Head of caudate nucleus (tissue), 42 donors: ENCODE data around the gene ZNF497.
"Not testable (repeated sequence)": the region's sequence is repeated elsewhere in the genome, so short reads cannot be mapped to it uniquely, and the experiment has no call there.

Experiments
- DNase-seq, 42 donors: peaks; one replicate each; pipeline versions ENCODE4 v3.0.0 to v3.0.0-alpha.2; 2020 to 2021; ENCODE audit warnings: mixed read lengths in 7 of 42
- intact Hi-C: fragments of 100-400 bp; cut with DNase I; formaldehyde crosslinking; loops from one replicate; pipeline ENCODE4 v1.15.0; 2022

Gene ZNF497

DNA sequence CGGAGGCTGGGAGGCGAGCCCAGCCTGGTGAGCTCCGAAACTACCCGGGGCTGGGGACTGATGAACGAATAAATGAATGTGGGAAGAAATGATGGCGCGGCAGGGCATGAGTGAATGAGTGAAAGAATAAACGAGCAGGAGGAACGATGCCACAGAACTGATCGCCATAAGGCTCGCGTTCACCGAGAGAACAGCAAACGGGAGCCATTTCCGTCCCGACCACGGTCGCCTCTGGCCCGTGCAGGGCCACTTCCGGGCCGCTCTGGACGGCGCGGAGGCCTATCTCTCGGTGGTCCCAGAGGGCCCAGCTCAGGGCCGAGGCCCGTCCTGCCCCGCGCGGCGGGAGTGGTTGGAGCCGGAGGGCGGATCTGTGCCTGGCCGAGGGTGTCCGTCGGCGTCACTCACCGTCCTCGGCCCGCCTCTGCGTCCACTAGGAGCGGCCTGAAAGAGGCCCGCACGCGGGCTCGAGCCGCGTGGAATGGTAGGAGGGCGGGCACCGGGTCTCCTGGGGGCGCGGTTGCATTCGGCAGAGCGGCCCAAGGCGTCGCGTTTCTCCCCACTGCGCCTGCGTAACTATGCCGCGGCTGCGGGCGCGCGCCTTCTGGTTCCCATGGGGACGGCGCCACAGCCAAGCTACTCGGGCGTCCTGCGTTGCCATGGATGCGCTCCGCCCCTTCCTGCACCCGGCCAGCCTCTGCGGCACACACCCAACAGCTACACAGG lies at the start of gene ZNF497:
Gene ZNF497, minus strand, starts transcription at position 480 of the 723 bp plus-strand sequence. CDS start 5,116 bp downstream, outside the sequence.
- intact Hi-C loops, result no loop called here
- DNase-seq, result peak; percentile 94 to 99 (median 98)

DNA sequence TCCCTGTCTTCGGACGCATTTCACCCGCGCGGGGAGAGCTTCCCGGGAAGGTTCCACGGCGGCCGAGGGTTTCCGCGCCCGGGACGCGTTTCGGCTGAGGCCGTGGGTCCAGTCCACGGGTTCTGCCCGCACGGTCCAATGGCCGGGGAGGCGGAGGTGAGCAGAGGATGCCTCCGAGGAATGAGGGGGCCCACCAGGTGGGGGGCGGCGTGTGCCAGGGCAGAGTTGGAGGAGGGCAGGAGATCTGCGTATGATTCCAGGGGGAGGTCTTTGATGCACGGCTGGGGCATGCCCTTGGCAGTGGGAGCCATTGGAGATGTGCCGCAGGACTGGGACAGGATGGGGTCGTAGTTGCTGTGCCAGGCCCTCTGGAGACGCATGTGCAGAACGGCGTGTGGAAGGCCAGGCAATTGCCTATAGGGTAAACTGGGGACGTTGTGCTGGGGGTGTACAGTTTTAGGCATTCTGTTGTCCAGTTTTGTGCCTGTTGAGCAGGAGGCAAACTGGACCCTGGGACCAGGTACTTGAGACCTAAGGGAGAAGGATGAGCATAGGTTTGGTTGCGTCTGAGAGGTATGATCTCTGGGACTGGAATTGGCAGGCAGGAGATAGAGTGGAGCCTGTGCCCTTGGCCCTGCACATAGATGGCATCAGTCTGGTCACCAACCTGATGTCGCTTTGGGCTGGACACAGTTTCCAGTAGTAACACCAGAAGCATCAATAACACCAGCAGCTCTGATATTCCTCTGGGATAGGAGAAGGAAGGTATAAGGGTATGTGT lies 46.6 kb upstream of the ZNF497 start:
- peak in 17 of 42 donors; percentile 13 to 52 (median 30) for DNase-seq

DNA sequence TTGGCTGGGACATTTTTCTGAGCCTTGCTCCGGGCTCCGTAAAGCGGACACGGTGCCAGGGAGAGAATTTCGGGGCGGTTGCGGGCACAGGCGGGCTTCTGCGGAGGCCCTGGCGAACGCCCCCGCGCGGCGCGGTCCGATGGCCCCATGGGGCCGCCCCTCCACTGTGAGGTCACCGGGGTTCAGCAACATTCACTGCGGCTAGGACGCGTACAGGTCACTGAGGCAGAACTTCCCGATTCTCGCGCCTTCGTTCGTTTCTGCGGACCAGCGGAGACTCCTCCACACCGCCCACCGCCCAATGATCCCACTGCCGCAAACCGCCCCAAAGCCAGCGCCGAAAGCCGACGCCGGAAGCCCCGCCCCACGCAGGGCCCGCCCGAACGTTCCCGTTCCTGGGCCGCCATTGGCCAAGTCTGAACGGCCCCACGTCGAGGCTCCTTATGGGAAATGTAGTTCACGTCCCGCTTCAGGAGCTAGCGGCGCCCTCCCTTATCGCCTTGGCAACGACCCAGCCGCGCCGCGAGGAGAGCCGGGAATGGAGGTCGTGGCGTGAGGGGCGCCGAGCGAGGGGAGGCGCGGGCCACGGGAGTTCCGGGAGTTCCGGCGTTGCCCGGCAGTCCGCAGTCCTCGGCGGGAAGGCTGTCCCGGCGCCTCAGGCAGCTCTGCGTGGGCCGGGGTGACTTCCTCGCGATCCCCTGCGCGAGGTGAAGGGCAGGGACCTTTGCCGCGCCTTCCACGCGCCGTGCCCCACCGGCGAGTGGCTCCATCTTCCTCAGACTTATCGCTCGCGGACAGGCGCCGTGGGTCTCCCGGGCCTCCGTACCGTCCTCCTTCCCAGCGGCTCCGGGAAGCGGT lies 45.8 kb upstream of the ZNF497 start, which contains the start of gene ZNF584:
Gene ZNF584, plus strand, starts transcription at position 498 of the 858 bp plus-strand sequence. CDS start 499 bp downstream, outside the sequence.
- peak; percentile 93 to 99 (median 98) for DNase-seq
- intact Hi-C loops, result no loop called here

More for the DNA sequence above, 46.6 kb upstream of the ZNF497 start:
- intact Hi-C loops, result no loop called here

DNA sequence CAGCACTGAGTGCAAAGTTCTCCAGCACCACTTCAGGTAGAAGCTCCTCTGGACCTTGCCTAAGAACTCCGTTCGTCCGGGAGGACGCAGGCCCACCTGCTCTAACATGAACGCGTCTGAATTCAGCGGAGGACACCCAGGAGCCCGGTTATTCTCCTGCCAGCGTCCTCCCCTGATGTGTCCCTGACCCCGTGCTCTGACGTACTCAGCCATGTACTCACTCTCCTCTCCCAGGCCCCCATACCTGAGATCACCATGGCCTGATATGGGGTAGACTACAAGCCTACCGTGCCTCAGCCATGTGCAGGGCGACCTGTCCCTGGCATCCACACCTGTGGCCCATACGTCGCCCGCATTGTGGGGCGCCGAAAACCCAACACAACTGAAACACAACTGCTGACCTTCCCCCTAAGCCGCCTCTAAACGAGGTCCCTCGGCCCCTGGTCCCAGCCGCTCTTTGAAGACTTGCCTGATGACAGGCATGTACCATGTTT lies 45.2 kb upstream of the ZNF497 start:
- intact Hi-C loops, result no loop called here

DNA sequence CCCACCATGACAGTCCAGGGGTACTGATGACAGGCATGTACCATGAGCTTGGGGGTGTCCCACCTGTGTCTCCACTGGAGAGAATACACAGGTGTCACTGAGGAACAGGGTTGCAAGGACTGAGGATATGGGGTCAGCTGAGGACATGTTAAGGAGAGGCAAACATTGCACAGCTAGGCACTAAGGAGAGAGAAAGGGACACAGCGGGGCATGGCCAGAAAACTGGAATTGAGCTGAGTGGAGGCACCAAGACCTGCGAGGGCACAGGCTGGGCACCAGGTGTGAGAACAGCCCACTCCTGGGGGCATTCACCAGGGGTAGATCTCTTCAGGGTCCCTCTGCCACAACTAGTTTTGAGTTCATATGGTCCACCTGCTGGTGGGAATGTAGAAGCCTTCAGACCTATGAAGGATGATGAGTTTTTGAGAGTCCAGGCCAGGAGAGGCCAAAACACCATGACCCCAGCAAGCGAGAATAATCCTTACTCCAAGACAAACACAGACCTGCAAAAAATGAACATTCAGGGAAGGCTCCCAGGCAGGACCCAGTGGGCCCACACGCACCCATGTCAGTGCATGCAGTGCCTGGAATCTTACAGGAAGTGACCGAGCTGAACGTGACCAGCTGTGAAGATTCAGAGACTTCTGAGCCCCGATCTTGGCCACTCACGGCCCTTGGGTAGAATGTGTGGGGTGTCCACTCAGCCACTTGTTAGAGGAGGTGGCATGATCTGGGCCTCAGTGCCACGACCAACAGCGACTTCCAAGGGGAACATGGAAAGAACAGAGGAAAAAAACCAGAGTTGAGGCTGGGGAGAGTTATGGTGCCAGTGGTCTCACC lies 44.5 kb upstream of the ZNF497 start:
- DNase-seq, result no peak
- intact Hi-C loops, result no loop called here

More for the DNA sequence above, 45.2 kb upstream of the ZNF497 start:
- no peak for DNase-seq

DNA sequence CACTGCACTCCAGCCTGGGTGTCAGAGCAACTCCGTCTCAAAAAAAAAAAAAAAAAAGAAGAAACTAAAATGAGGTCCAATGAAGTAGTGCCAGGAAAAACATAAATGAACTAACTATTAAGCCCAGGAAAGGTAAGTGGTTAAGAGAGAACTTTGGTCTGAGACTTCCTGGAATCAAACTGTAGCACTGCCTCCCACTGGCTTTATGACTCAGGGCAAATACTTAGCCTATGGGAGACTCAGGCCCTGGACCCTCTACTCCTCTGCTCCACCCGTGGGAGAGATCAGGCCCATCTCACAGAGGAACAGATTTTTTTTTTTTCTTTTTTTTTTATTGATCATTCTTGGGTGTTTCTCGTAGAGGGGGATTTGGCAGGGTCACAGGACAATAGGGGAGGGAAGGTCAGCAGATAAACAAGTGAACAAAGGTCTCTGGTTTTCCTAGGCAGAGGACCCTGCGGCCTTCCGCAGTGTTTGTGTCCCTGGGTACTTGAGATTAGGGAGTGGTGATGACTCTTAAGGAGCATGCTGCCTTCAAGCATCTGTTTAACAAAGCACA lies 41.4 kb upstream of the ZNF497 start:
- DNase-seq, intact Hi-C loops: not testable (repeated sequence)

DNA sequence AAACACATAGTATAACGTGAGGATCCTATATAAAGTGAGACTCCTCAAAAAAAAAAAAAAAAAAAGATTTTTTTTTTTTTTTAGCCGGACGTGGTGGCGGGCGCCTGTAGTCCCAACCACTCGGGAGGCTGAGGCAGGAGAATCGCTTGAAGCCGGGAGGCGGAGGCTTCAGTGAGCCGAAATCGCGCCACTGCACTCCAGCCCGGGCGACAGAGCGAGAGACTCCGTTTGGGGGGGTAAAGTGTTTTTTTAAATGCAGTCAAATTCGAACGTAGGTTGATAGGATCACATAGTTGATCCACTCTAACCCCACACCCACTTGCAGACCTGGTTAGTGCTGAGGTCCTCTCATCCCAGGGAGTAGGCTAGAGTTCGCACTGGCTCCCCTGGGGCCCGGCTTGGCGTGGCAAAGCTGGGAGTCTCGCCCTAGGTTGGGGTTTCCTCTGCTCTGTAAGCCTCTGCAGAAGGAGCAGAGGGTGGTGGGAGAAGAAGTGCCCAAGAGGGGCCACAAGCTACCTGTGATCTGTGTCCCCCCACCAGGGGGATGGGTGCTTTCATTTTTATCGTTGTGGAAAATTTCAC lies 39.4 kb upstream of the ZNF497 start:
- intact Hi-C loops, result no loop called here
- DNase-seq, result no peak

DNA sequence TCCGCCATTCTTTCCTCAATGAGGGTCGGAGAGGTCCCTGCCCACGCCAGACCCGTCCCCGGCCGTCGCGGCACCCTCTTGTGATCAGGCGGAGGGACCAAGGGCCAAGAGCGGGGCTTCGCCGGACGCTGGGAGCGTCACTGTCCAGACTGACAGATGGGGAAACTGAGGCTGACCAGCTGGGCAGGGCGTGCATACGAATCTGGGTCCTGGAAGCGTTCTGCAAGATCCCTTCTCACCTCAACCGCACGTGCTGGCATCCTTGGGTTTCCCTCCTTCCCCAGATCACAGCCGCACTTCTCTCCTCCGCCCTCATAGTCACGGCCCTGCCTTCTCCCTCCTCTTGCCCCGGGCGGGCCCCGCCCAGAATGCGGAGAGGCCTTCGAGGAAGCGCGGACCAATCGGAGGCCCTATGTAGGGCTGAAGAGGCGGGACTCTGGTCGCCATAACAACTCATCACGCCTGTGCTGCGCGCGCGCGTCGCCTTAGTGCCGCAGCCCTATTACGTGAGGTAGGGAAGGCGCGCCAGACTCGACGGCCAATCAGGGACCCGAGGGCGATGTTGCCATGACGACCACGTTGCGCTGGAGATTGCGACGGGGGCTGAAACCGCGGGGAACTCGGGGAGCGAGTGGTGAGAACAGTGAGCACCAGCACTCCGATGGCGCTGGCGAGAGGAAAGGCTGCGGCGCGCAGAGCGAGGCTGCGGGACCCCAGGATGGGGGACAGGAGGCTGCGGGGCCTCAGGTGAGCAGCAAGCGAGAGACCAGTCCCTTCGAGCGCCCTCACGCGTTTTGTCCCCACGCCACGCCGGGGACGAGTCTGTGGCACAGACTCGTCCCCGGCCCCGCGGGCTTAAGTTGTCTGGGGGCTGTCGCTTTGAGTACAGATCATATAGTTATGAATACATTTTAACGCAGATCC lies 38.6 kb upstream of the ZNF497 start:
- DNase-seq, result peak; percentile 98 to 100 (median 99)
- intact Hi-C loops, result no loop called here

DNA sequence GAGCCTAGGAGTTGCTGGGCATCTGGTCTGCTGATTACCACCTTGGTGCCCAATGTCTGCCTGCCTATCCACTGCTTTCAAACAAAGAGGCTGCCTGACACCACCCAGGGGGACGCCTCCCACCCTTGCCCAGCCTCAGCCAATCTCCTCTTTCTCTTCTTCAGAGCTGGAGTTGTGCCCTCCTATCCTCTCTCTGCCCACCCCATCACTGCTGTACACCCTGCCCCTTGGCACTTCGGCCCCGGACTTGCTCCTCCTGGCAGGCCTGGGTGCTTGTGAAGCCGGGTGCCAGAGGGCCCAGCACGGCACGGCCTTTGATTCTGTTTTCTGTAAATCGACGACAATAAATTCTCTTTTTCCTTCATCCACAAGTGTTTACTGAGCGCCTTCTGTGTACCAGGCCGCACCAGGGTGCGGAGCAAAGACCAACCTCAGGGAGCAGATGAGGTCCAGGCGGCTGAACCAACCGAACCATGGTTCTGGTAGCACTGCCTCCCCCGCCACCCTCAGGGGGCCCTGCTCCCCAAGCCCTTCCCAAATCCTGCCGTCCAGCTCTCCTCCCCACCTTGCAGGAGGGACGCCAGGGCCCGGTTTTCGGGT lies 37.9 kb upstream of the ZNF497 start:
- DNase-seq, result peak in 17 of 42 donors; percentile 17 to 62 (median 37)
- intact Hi-C loops, result no loop called here

DNA sequence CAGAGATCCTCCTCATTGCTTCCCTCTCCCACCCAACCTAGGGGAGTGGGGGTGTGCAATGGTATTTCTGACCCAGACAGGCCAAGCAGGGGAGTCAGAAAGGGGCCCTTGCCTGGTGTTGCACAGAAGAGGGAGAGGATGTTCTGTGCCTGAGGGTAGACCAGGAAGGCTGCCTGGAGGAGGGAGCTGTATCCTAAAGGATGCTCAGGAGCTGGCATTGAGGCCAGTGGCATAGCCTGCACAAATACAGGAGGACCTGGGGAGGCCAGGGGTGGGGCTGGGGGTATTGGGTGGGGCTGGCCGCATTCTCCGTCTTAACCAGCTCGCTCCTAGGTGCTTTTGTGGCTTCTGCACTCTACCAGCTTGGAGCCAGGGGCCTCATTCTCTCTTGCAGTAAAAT lies 37.4 kb upstream of the ZNF497 start:
- intact Hi-C loops, result no loop called here
- DNase-seq, result no peak

DNA sequence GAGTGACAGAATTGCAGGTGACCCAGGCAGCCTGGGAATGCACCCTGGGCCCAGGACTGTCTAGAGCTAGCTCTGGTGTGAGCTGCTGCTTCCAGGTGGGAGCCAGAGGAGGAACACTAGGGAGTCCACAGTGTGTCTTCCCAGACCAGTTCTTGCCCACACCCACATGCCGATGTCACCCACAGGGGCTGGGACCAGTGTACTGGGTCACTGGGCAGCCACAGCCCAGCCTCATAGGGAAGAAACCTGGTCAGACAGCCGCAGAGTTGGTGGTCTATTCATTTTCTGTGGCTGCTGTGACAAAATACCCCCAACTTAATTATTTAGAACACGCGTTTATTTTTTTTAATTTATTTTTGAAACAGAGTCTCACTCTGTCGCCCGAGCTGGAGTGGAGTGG lies 36.0 kb upstream of the ZNF497 start:
- DNase-seq, result no peak
- intact Hi-C loops, result no loop called here

DNA sequence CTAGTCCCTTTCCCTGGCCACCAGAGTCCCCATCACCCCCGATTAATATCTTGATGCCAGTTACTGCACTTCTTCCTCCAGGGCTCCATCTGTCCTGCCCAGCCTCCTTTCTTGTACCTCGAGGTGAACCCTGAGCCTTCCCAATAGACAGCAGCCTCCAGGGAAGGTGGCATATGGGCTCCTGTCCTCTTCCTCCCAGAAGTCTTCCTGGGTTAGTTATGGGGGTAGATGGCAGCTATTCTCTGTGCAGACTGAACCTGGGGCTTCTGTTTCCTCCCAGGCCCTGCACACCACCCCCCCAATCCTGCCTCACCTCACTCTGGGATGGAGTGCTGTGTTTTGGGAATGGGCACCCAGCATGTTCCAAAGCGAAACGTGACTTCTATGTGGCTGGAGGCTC lies 35.5 kb upstream of the ZNF497 start:
- no peak for DNase-seq
- intact Hi-C loops, result no loop called here

DNA sequence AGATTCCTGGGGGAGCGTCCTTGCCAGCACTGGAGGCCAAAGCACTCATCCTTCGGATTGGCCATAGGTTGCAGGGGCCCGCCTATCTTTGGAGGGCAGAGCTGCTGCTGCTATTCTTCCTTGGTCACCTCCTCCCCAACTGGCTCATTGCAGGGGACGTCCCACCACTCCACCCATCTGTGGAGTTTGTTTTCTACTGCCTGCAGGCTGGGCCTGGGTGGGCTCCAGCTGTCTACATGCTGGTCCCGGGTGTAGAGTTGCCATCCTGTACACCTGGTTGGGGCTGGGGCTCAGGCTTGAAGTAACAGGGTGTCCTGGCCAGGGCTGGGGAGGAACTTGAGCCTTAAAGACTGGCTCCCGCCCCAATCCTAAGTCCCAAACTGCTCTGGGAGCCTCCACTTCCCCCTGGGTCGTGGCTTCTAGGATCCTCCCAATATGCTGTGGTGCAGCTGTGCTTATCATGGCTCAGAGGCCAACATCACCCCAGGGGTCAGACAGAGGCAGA lies 35.0 kb upstream of the ZNF497 start:
- intact Hi-C loops, result no loop called here
- no peak for DNase-seq

DNA sequence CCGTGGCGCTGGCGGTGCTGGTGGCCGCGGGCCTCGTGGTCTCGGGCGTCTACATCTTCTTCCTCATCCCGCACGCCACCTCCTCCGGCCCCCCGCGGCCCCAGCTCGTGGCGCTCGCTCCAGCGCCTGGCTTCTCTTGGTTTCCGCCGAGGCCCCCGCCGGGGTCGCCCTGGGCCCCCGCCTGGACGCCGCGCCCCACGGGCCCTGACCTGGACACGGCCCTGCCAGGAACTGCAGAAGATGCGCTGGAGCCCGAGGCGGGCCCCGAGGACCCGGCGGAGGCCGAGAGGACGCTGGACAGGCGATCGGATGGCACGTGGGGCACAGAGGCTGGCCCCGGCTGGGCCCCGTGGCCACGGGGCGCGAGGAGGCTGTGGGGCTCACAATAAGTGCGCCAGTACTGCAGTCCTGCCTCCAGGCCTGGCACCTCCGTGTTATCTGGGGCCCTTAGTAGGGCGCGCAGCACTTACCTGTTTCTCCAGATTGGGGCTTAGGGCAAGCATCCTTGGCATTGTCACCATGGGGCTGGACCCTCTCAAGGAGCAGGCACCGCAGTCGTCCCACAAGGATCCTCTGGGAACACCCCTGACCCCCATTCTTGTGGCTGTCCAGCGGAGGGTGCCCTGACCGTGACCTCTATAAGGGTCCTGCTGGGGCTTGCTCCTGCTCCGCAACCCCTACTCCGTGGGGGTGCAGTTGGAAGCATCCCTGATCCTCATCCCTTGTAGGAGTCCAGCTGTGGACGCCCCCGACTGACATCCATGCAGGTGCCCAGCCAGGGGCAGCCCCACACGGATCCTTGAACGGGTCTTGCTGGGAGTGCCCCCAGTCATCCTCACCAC lies 34.4 kb upstream of the ZNF497 start:
- intact Hi-C loops, result no loop called here
- DNase-seq, result no peak

DNA sequence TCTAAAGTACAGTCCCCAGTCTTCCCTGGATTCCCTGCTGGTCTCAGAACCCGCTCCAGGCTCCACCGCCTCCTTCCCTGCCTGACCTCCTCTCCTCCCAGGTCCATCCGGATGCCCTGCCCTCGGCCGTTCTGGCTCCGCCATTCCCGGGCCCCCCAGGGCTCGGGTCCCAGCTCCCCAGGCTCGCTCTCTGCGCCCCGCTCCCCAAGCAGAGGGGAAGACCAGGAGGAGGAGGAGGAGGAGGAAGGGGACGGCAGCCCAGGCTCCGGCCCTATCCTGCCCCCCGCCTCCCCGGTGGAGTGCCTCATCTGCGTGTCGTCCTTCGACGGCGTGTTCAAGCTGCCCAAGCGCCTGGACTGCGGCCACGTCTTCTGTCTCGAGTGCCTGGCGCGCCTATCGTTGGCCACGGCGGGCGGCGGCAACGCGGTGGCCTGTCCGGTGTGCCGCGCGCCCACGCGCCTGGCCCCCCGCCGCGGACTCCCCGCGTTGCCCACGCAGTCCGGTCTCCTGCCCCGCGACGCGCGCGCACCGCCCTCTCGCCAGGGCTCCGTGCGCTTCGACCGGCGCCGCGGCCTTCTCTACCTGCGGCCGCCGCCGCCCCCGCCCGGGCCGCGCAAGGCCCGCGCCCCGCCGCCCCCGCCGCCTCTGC lies 33.6 kb upstream of the ZNF497 start:
- no peak for DNase-seq
- intact Hi-C loops, result no loop called here
